ENCODE results near the gene RP2. TPM values are rescaled to one million over a fixed set of nuclear protein-coding genes. Genes with fewer than 3 reads are reported as not detected.

The RP2 gene
- total RNA-seq, 4 donors from 2014 or later: 5.1 to 8.3 (median 6.3) TPM

- no peak overlapping the region for H3K27ac ChIP-seq
- DNase-seq (ENCODE audit: low spot score in 2 of 2): no peak
- H3K4me3 ChIP-seq: no peak overlapping the region
- 75% methylated on average over 2 of the region's 2 CpGs for WGBS
- no peaks in the 10 kb centered on the region for H3K4me1 ChIP-seq
- TF ChIP-seq POLR2A (IDR thresholded peaks at IDR 0.05) (no peak), EP300 (IDR thresholded peaks at IDR 0.05) (no peak), POLR2AphosphoS5 (IDR thresholded peaks at IDR 0.05) (no peak)
- TF ChIP-seq, protein P1, sequence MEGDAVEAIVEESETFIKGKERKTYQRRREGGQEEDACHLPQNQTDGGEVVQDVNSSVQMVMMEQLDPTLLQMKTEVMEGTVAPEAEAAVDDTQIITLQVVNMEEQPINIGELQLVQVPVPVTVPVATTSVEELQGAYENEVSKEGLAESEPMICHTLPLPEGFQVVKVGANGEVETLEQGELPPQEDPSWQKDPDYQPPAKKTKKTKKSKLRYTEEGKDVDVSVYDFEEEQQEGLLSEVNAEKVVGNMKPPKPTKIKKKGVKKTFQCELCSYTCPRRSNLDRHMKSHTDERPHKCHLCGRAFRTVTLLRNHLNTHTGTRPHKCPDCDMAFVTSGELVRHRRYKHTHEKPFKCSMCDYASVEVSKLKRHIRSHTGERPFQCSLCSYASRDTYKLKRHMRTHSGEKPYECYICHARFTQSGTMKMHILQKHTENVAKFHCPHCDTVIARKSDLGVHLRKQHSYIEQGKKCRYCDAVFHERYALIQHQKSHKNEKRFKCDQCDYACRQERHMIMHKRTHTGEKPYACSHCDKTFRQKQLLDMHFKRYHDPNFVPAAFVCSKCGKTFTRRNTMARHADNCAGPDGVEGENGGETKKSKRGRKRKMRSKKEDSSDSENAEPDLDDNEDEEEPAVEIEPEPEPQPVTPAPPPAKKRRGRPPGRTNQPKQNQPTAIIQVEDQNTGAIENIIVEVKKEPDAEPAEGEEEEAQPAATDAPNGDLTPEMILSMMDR (IDR thresholded peaks at IDR 0.05): no peak
- no peaks in the 10 kb centered on the region for H3K27me3 ChIP-seq
- no peaks in the 10 kb centered on the region for H3K9me3 ChIP-seq
- no peaks in the 10 kb centered on the region for H3K36me3 ChIP-seq
Measured at GRCh38 chrX:46812445-46812844, 24.4 kb upstream of the RP2 start.

DNA sequence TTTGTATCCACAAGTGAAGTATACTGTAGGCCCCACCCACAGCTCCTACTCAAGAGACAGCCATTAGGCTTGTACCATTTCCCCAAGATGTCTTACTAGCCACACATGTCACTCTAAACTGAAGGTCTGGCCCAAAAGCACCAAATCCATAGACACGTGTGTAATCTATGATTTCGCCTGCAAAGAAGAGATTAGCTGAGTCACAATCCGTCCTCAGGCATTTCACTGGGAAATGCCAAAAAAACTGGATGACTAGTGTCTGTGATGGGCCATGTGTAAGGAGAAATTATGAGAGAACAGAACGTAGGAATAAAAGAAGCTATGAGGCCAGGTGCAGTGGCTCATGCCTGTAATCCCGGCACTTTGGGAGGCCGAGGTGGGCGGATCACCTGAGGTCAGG is 21.9 kb upstream of the RP2 start:
- TF ChIP-seq POLR2A (IDR thresholded peaks at IDR 0.05) (no peak), EP300 (IDR thresholded peaks at IDR 0.05) (no peak), POLR2AphosphoS5 (IDR thresholded peaks at IDR 0.05) (no peak)
- TF ChIP-seq, protein P1 (IDR thresholded peaks at IDR 0.05): no peak
- no peak overlapping the region for H3K4me3 ChIP-seq
- no peaks in the 10 kb centered on the region for H3K9me3 ChIP-seq
- H3K27me3 ChIP-seq: no peaks in the 10 kb centered on the region
- no peak for DNase-seq (ENCODE audit: low spot score in 2 of 2)
- 71% methylated on average over 7 of the region's 7 CpGs for WGBS
- H3K4me1 ChIP-seq: no peaks in the 10 kb centered on the region
- H3K27ac ChIP-seq: no peak overlapping the region
- H3K36me3 ChIP-seq: no peaks in the 10 kb centered on the region

DNA sequence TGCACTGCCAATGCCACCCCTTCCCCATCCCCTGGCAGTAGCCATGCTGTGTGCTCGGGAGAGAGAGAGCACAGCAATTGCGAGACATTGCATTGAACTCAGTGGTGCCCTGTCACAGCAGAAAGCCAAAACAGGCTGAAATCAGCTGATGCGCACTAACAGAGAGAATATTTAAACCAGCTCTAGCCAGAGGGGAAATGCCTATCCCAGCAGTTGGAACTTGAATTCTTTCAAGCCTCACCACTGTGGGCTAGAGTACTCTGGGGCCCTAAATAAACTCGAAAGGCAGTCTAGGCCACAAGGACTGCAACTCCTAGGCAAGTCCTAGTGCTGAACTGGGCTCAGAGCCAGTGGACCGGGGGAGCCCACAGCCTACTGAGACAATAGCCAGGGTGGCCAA is 17.7 kb upstream of the RP2 start:
- Histone ChIP-seq H3K4me3 (no peak overlapping the region), H3K9me3 (no peaks in the 10 kb centered on the region), H3K4me1 (no peaks in the 10 kb centered on the region), H3K36me3 (no peaks in the 10 kb centered on the region), H3K27me3 (no peaks in the 10 kb centered on the region), H3K27ac (no peak overlapping the region)
- 53% methylated on average over 4 of the region's 5 CpGs for WGBS
- TF ChIP-seq, protein P1 (IDR thresholded peaks at IDR 0.05): no peak
- no peak for TF ChIP-seq EP300 (IDR thresholded peaks at IDR 0.05)
- TF ChIP-seq POLR2A (IDR thresholded peaks at IDR 0.05): no peak
- no peak for TF ChIP-seq POLR2AphosphoS5 (IDR thresholded peaks at IDR 0.05)
- DNase-seq (ENCODE audit: low spot score in 2 of 2): no peak

GRCh38 chrX:46820391-46821100 is 16.3 kb upstream of the RP2 start:
- no peak for DNase-seq (ENCODE audit: low spot score in 2 of 2)
- Histone ChIP-seq H3K9me3 (no peaks in the 10 kb centered on the region), H3K4me1 (no peaks in the 10 kb centered on the region), H3K36me3 (no peaks in the 10 kb centered on the region), H3K4me3 (no peak overlapping the region), H3K27ac (no peak overlapping the region), H3K27me3 (no peaks in the 10 kb centered on the region)
- TF ChIP-seq, protein P1 (IDR thresholded peaks at IDR 0.05): no peak
- TF ChIP-seq POLR2A (IDR thresholded peaks at IDR 0.05): no peak
- TF ChIP-seq EP300 (IDR thresholded peaks at IDR 0.05): no peak
- TF ChIP-seq POLR2AphosphoS5 (IDR thresholded peaks at IDR 0.05): no peak
- 52% methylated on average over 4 of the region's 4 CpGs for WGBS

GRCh38 chrX:46823481-46823880 is 13.4 kb upstream of the RP2 start:
- WGBS: 47% methylated on average over 2 of the region's 2 CpGs
- Histone ChIP-seq H3K27ac (no peak overlapping the region), H3K9me3 (no peaks in the 10 kb centered on the region), H3K4me3 (no peak overlapping the region), H3K4me1 (no peaks in the 10 kb centered on the region), H3K36me3 (no peaks in the 10 kb centered on the region), H3K27me3 (no peaks in the 10 kb centered on the region)
- DNase-seq (ENCODE audit: low spot score in 2 of 2): no peak
- no peak for TF ChIP-seq POLR2AphosphoS5 (IDR thresholded peaks at IDR 0.05)
- no peak for TF ChIP-seq EP300 (IDR thresholded peaks at IDR 0.05)
- no peak for TF ChIP-seq POLR2A (IDR thresholded peaks at IDR 0.05)
- TF ChIP-seq, protein P1 (IDR thresholded peaks at IDR 0.05): no peak
